ENCODE measurements around the gene NKX2-2.

NKX2-2 gene

GRCh38 chr20:21554985-21555384 is 41.1 kb upstream of the NKX2-2 start:
- no peak for DNase-seq (ENCODE audit: extremely low read depth, low read depth)
- no peak for TF ChIP-seq CTCF (IDR thresholded peaks at IDR 0.05; ENCODE audit: low read depth, low read length, missing control alignments)
- no peak overlapping the region for H3K4me3 ChIP-seq (replicated peaks; ENCODE audit: low read depth, low read length)

- no peak for DNase-seq (ENCODE audit: extremely low read depth, low read depth)
- H3K4me3 ChIP-seq (replicated peaks; ENCODE audit: low read depth, low read length), result no peak overlapping the region
- no peak for TF ChIP-seq CTCF (IDR thresholded peaks at IDR 0.05; ENCODE audit: low read depth, low read length, missing control alignments)
Measured at GRCh38 chr20:21554376-21554890, 40.6 kb upstream of the NKX2-2 start.

GRCh38 chr20:21550587-21550986 is 36.7 kb upstream of the NKX2-2 start:
- no peak overlapping the region for H3K4me3 ChIP-seq (replicated peaks; ENCODE audit: low read depth, low read length)
- no peak for TF ChIP-seq CTCF (IDR thresholded peaks at IDR 0.05; ENCODE audit: low read depth, low read length, missing control alignments)

GRCh38 chr20:21548390-21549035 is 34.6 kb upstream of the NKX2-2 start:
- TF ChIP-seq CTCF (IDR thresholded peaks at IDR 0.05; ENCODE audit: low read depth, low read length, missing control alignments), result no peak
- DNase-seq (ENCODE audit: extremely low read depth, low read depth), result no peak
- no peak overlapping the region for H3K4me3 ChIP-seq (replicated peaks; ENCODE audit: low read depth, low read length)

More at GRCh38 chr20:21550587-21550986, 36.7 kb upstream of the NKX2-2 start:
- DNase-seq (ENCODE audit: extremely low read depth, low read depth), result no peak

GRCh38 chr20:21546355-21546754 is 32.5 kb upstream of the NKX2-2 start:
- TF ChIP-seq CTCF (IDR thresholded peaks at IDR 0.05; ENCODE audit: low read depth, low read length, missing control alignments), result no peak
- H3K4me3 ChIP-seq (replicated peaks; ENCODE audit: low read depth, low read length), result no peak overlapping the region
- DNase-seq (ENCODE audit: extremely low read depth, low read depth), result no peak

GRCh38 chr20:21539512-21539911 is 25.6 kb upstream of the NKX2-2 start:
- no peak for TF ChIP-seq CTCF (IDR thresholded peaks at IDR 0.05; ENCODE audit: low read depth, low read length, missing control alignments)
- no peak for DNase-seq (ENCODE audit: extremely low read depth, low read depth)
- H3K4me3 ChIP-seq (replicated peaks; ENCODE audit: low read depth, low read length), result no peak overlapping the region

GRCh38 chr20:21534886-21535285 is 21.0 kb upstream of the NKX2-2 start:
- no peak for DNase-seq (ENCODE audit: extremely low read depth, low read depth)
- no peak for TF ChIP-seq CTCF (IDR thresholded peaks at IDR 0.05; ENCODE audit: low read depth, low read length, missing control alignments)
- no peak overlapping the region for H3K4me3 ChIP-seq (replicated peaks; ENCODE audit: low read depth, low read length)
